WTC11 (cell line): ENCODE results near the gene RPL38. TPM values are rescaled to one million over a fixed set of nuclear protein-coding genes. Genes with fewer than 3 reads are reported as not detected.

Experiments
- ATAC-seq: fragments of 200-7000 bp; cut with Tn5 transposase; 2 replicates; pipeline ENCODE4 v1.10.0; 2021; ENCODE audit warnings: mild to moderate bottlenecking, moderate library complexity
- CTCF ChIA-PET: fragments of 300-600 bp; sonication (Branson Sonifier 250); formaldehyde crosslinking; loops from one replicate; lab custom pipeline; 2021; ENCODE audit warnings: antibody characterized with exemption; lab: Charles Lee
- POLR2A ChIA-PET: fragments of 350-600 bp; sonication (Branson Sonifier 250); formaldehyde crosslinking; loops from one replicate; lab custom pipeline; 2021; ENCODE audit warnings: antibody characterized with exemption; lab: Charles Lee
- DNase-seq: peaks from one replicate; pipeline ENCODE4 v3.0.0; 2021; ENCODE audit warnings: low spot score
- H3K27ac Mint-ChIP-seq: 2 replicates; pipeline ENCODE4 v1.8.0; 2021; ENCODE audit warnings: mixed read lengths
- H3K27me3 Mint-ChIP-seq: 2 replicates; pipeline ENCODE4 v1.8.0; 2021; ENCODE audit warnings: low read depth, mild to moderate bottlenecking, moderate library complexity, mixed read lengths
- H3K36me3 Mint-ChIP-seq: 2 replicates; pipeline ENCODE4 v1.8.0; 2021; ENCODE audit warnings: mixed read lengths
- H3K4me1 Mint-ChIP-seq: 2 replicates; pipeline ENCODE4 v1.8.0; 2022; ENCODE audit warnings: mixed read lengths
- H3K4me3 Mint-ChIP-seq: 2 replicates; pipeline ENCODE4 v1.8.0; 2021; ENCODE audit warnings: mild to moderate bottlenecking, moderate library complexity, mixed read lengths
- H3K9me3 Mint-ChIP-seq: 2 replicates; pipeline ENCODE4 v1.8.0; 2021; ENCODE audit warnings: mixed read lengths
- E2F5 ChIP-seq: sonication (generic); formaldehyde crosslinking; IDR thresholded peaks from 2 replicates; pipeline ENCODE4 v1.8.1; 2022; ENCODE audit warnings: mild to moderate bottlenecking, moderate library complexity, missing genetic modification reagents
- FOXP4 ChIP-seq: sonication (generic); formaldehyde crosslinking; IDR thresholded peaks from 2 replicates; pipeline ENCODE4 v1.8.0; 2022; ENCODE audit warnings: mild to moderate bottlenecking, missing genetic modification reagents
- PRDM15 ChIP-seq: sonication (generic); formaldehyde crosslinking; IDR thresholded peaks from 2 replicates; pipeline ENCODE4 v1.8.0; 2022; ENCODE audit warnings: missing genetic modification reagents
- STAT6 ChIP-seq: sonication (generic); formaldehyde crosslinking; conservative IDR thresholded peaks from 2 replicates; pipeline ENCODE4 v1.8.1; 2023; ENCODE audit warnings: mild to moderate bottlenecking, low read depth, missing genetic modification reagents, moderate library complexity
- TCF7 ChIP-seq: sonication (generic); formaldehyde crosslinking; IDR thresholded peaks from 2 replicates; pipeline ENCODE4 v1.8.0; 2022; ENCODE audit warnings: mild to moderate bottlenecking, low read depth, missing genetic modification reagents, moderate library complexity
- ZMAT4 ChIP-seq: fragments of 250-450 bp; sonication (Bioruptor Pico); IDR thresholded peaks from 2 replicates; pipeline ENCODE4 v1.9.0; 2021; ENCODE audit warnings: mild to moderate bottlenecking
- ZNF263 ChIP-seq: sonication (generic); formaldehyde crosslinking; IDR thresholded peaks from 2 replicates; pipeline ENCODE4 v1.8.1; 2022; ENCODE audit warnings: low read depth, mild to moderate bottlenecking, moderate library complexity, missing genetic modification reagents
- total RNA-seq: library from RNA; stranded (reverse); gene quantifications from 3 replicates; pipeline ENCODE4 v1.2.3, GENCODE V29; 2021

Gene RPL38
- total RNA-seq, 1 experiment from 2014 or later: 1,170 TPM

GRCh38 chr17:74235911-74236371, 32.5 kb downstream of the RPL38 start:
- no peak overlapping the region for H3K4me3 Mint-ChIP-seq
- ChIA-PET POLR2A (interaction anchor here (0.7 kb wide), 1 partner anchor 23 kb away, joined by 3 read pairs; the partner anchor contains the start of gene TTYH2), CTCF (interaction anchor here (0.8 to 1.0 kb wide), 2 partner anchors 8 to 60 kb away, joined by 3 read pairs; no protein-coding TSS in a partner anchor)
- no peak for TF ChIP-seq PRDM15 (CRISPR knock-in tag)
- TF ChIP-seq E2F5 (CRISPR knock-in tag): no peak
- no peak for TF ChIP-seq FOXP4 (CRISPR knock-in tag)
- TF ChIP-seq STAT6 (CRISPR knock-in tag): no peak
- no peak overlapping the region for H3K27ac Mint-ChIP-seq
- no peak for DNase-seq
- no peaks in the 10 kb centered on the region for H3K36me3 Mint-ChIP-seq
- no peaks in the 10 kb centered on the region for H3K27me3 Mint-ChIP-seq
- peaks cover 22% of the 10 kb centered on the region for H3K4me1 Mint-ChIP-seq
- no peak for ATAC-seq
- no peaks in the 10 kb centered on the region for H3K9me3 Mint-ChIP-seq

- CTCF ChIA-PET: interaction anchor here (1.0 to 1.2 kb wide), 3 partner anchors 8 to 47 kb away, joined by 3 to 4 read pairs (median 3); no protein-coding TSS in a partner anchor
- ATAC-seq: no peak
- TF ChIP-seq ZNF263 (CRISPR knock-in tag) (no peak), ZMAT4 (CRISPR knock-in tag) (no peak)
- TF ChIP-seq, all 79 proteins: peak for 0
- H3K27ac Mint-ChIP-seq: no peak overlapping the region
- DNase-seq: no peak
- H3K27me3 Mint-ChIP-seq: no peaks in the 10 kb centered on the region
- peaks cover 22% of the 10 kb centered on the region for H3K4me1 Mint-ChIP-seq
- no peaks in the 10 kb centered on the region for H3K36me3 Mint-ChIP-seq
- H3K9me3 Mint-ChIP-seq: no peaks in the 10 kb centered on the region
- POLR2A ChIA-PET: no interaction called here
- no peak overlapping the region for H3K4me3 Mint-ChIP-seq
Measured at GRCh38 chr17:74237321-74237720, 33.8 kb downstream of the RPL38 start.

GRCh38 chr17:74239172-74239571, 35.7 kb downstream of the RPL38 start:
- CTCF ChIA-PET: interaction anchor here (1.8 kb wide), 1 partner anchor 10 kb away, joined by 6 read pairs; no protein-coding TSS in a partner anchor
- H3K36me3 Mint-ChIP-seq: no peaks in the 10 kb centered on the region
- H3K9me3 Mint-ChIP-seq: no peaks in the 10 kb centered on the region
- TF ChIP-seq TCF7 (CRISPR knock-in tag) (no peak), E2F5 (CRISPR knock-in tag) (no peak), ZMAT4 (CRISPR knock-in tag) (no peak)
- H3K4me3 Mint-ChIP-seq: no peak overlapping the region
- peaks cover 12% of the 10 kb centered on the region for H3K4me1 Mint-ChIP-seq
- ATAC-seq (no peak), DNase-seq (no peak)
- H3K27me3 Mint-ChIP-seq: no peaks in the 10 kb centered on the region
- H3K27ac Mint-ChIP-seq: no peak overlapping the region
- POLR2A ChIA-PET: no interaction called here
